HCT116 (cell line): ENCODE data around the gene KDM7A. TPM values are rescaled to one million over a fixed set of nuclear protein-coding genes. Genes with fewer than 3 reads are reported as not detected.

Experiments used
- ATAC-seq: fragments of 200-7000 bp; cut with Tn5 transposase; 2 replicates; pipeline ENCODE4 v1.9.1; 2020; ENCODE audit warnings: mild to moderate bottlenecking, moderate library complexity
- BruUV-seq: library from RNA; stranded (reverse); fragments of 400-500 nt; replicated peaks from 2 replicates; lab custom pipeline; 2021; lab: Mats Ljungman, UMichigan
- CTCF ChIA-PET: fragments of 300-600 bp; sonication (Branson Sonifier 250); formaldehyde crosslinking; loops from one replicate; lab custom pipeline; 2021; ENCODE audit warnings: antibody characterized with exemption; lab: Charles Lee
- POLR2A ChIA-PET: fragments of 300-600, 350-600 bp; sonication (Branson Sonifier 250); formaldehyde crosslinking; loops from one replicate; lab custom pipeline; 2021; ENCODE audit warnings: antibody characterized with exemption; lab: Charles Lee
- RAD21 ChIA-PET, 2 experiments: fragments of 300-600 bp; sonication (Branson Sonifier 250); formaldehyde crosslinking; loops; one replicate each; lab custom pipeline; 2023; ENCODE audit warnings: low total read pairs in 2 of 2; ENCODE audit not compliant: uncharacterized antibody in 2 of 2, unreplicated experiment in 2 of 2, low non-redundant PET in 1 of 2; lab: Charles Lee
- DNase-seq: peaks from one replicate; pipeline ENCODE4 v3.0.0-alpha.2; 2010; ENCODE audit warnings: low read depth, low spot score
- H2AFZ ChIP-seq: fragments of 200-600 bp; shearing (Covaris generic), sonication (generic); 2 replicates; pipeline ENCODE4 v1.6.1; 2017; ENCODE audit warnings: low read depth, mixed run types, mixed read lengths, antibody characterized with exemption, low read length; ENCODE audit not compliant: poor library complexity, severe bottlenecking
- H3K27ac ChIP-seq: 2 replicates; pipeline ENCODE4 v1.5.1; 2012; ENCODE audit warnings: low read depth, low read length
- H3K27me3 ChIP-seq: fragments of 200-600 bp; sonication (generic); 2 replicates; pipeline ENCODE4 v1.6.1; 2016; ENCODE audit warnings: mixed run types, low read length, mixed read lengths; ENCODE audit not compliant: insufficient read depth
- H3K36me3 ChIP-seq, 2 experiments: fragments of 200-500 bp in 1 of 2; fragments of 200-600 bp in 1 of 2; sonication (Bioruptor generic) in 1 of 2; sonication (generic) in 1 of 2; 2 replicates each; pipeline versions ENCODE4 v1.5.1 to v1.6.1; 2014 to 2016; ENCODE audit warnings: low read length in 2 of 2, inconsistent platforms in 1 of 2, mixed read lengths in 1 of 2, mixed run types in 1 of 2; ENCODE audit not compliant: insufficient read depth in 2 of 2, control insufficient read depth in 1 of 2
- H3K4me1 ChIP-seq, 2 experiments: fragments of 200-600 bp in 1 of 2; sonication (generic) in 1 of 2; 2 replicates each; pipeline versions ENCODE4 v1.5.1 to v1.6.1; 2012 to 2017; ENCODE audit warnings: low read length in 2 of 2, inconsistent platforms in 1 of 2, mild to moderate bottlenecking in 1 of 2, mixed read lengths in 1 of 2, mixed run types in 1 of 2, moderate library complexity in 1 of 2; ENCODE audit not compliant: insufficient read depth in 2 of 2, control insufficient read depth in 1 of 2
- H3K4me2 ChIP-seq: fragments of 200-600 bp; sonication (generic); 2 replicates; pipeline ENCODE4 v1.6.1; 2017; ENCODE audit warnings: mixed run types, low read length, mixed read lengths
- H3K4me3 ChIP-seq, 2 experiments: fragments of 200-600 bp in 1 of 2; sonication (generic) in 1 of 2; replicated peaks in 1 of 2; 2 replicates each; pipeline ENCODE4 v1.5.1; 2011 to 2016; ENCODE audit warnings: low read length in 2 of 2, control low read depth in 1 of 2, low read depth in 1 of 2, mild to moderate bottlenecking in 1 of 2, mixed read lengths in 1 of 2, mixed run types in 1 of 2
- H3K79me2 ChIP-seq: fragments of 200-600 bp; sonication (generic); 2 replicates; pipeline ENCODE4 v1.6.1; 2017; ENCODE audit warnings: mild to moderate bottlenecking, mixed run types, low read length, moderate library complexity, mixed read lengths; ENCODE audit not compliant: insufficient read depth
- H3K9ac ChIP-seq: fragments of 200-600 bp; sonication (generic); 2 replicates; pipeline ENCODE4 v1.6.1; 2016; ENCODE audit warnings: low read length, mixed read lengths
- H3K9me2 ChIP-seq: fragments of 200-600 bp; sonication (generic), shearing (Covaris generic); 2 replicates; pipeline ENCODE4 v1.6.1; 2017; ENCODE audit warnings: mixed run types, mild to moderate bottlenecking, moderate library complexity; ENCODE audit not compliant: insufficient read depth
- H3K9me3 ChIP-seq, 2 experiments: fragments of 200-500 bp in 1 of 2; fragments of 200-600 bp in 1 of 2; sonication (Bioruptor generic) in 1 of 2; sonication (generic) in 1 of 2; 2 replicates each; pipeline ENCODE4 v1.6.1; 2014 to 2017; ENCODE audit warnings: low read length in 2 of 2, mixed read lengths in 2 of 2, inconsistent platforms in 1 of 2, low read depth in 1 of 2, mild to moderate bottlenecking in 1 of 2, mixed run types in 1 of 2, moderate library complexity in 1 of 2; ENCODE audit not compliant: control insufficient read depth in 1 of 2, insufficient read depth in 1 of 2
- H4K20me1 ChIP-seq: fragments of 200-600 bp; sonication (generic), shearing (Covaris generic); 2 replicates; pipeline ENCODE4 v1.6.1; 2017; ENCODE audit warnings: mixed run types, mild to moderate bottlenecking, moderate library complexity; ENCODE audit not compliant: insufficient read depth
- ATF3 ChIP-seq: IDR thresholded peaks from 2 replicates; pipeline ENCODE4 v1.6.1; 2012
- CBX3 ChIP-seq: IDR thresholded peaks from 2 replicates; pipeline ENCODE4 v1.6.1; 2012; ENCODE audit warnings: low read depth
- CEBPB ChIP-seq: IDR thresholded peaks from 2 replicates; pipeline ENCODE4 v1.6.1; 2012; ENCODE audit warnings: low read depth
- EGR1 ChIP-seq: IDR thresholded peaks from 2 replicates; pipeline ENCODE4 v1.6.1; 2012; ENCODE audit warnings: low read depth
- ELF1 ChIP-seq: IDR thresholded peaks from 2 replicates; pipeline ENCODE4 v1.6.1; 2012; ENCODE audit warnings: low read depth, borderline replicate concordance
- EZH2 ChIP-seq: fragments of 200-600 bp; sonication (generic); IDR thresholded peaks from 2 replicates; pipeline ENCODE4 v1.6.1; 2017; ENCODE audit warnings: antibody characterized with exemption, mixed run types
- EZH2phosphoT487 ChIP-seq: fragments of 200-600 bp; IDR thresholded peaks from 2 replicates; pipeline ENCODE4 v1.6.1; 2018; ENCODE audit warnings: antibody characterized with exemption, borderline replicate concordance
- FOSL1 ChIP-seq: IDR thresholded peaks from 2 replicates; pipeline ENCODE4 v1.6.1; 2012; ENCODE audit warnings: low read depth
- JUND ChIP-seq: IDR thresholded peaks from 2 replicates; pipeline ENCODE4 v1.6.1; 2012
- MAX ChIP-seq: IDR thresholded peaks from 2 replicates; pipeline ENCODE4 v1.6.1; 2012
- POLR2A ChIP-seq: IDR thresholded peaks from 2 replicates; pipeline ENCODE4 v1.7.0; 2011; ENCODE audit warnings: borderline replicate concordance; ENCODE audit not compliant: insufficient read depth, insufficient read length; ENCODE audit errors: extremely low read depth
- RAD21 ChIP-seq: IDR thresholded peaks from 2 replicates; pipeline ENCODE4 v1.6.1; 2012; ENCODE audit warnings: low read depth, mild to moderate bottlenecking
- REST ChIP-seq: IDR thresholded peaks from 2 replicates; pipeline ENCODE4 v1.6.1; 2012; ENCODE audit warnings: low read depth
- SIN3A ChIP-seq: IDR thresholded peaks from 2 replicates; pipeline ENCODE4 v1.6.1; 2012; ENCODE audit warnings: low read depth
- SP1 ChIP-seq: IDR thresholded peaks from 2 replicates; pipeline ENCODE4 v1.6.1; 2012; ENCODE audit warnings: low read depth
- SRF ChIP-seq: IDR thresholded peaks from 2 replicates; pipeline ENCODE4 v1.6.1; 2012; ENCODE audit warnings: low read depth
- TCF7L2 ChIP-seq: IDR thresholded peaks from 2 replicates; pipeline ENCODE4 v1.7.0; 2011; ENCODE audit warnings: borderline replicate concordance, inconsistent platforms; ENCODE audit not compliant: insufficient read depth, insufficient read length; ENCODE audit errors: extremely low read depth
- YY1 ChIP-seq: IDR thresholded peaks from 2 replicates; pipeline ENCODE4 v1.6.1; 2011; ENCODE audit warnings: low read length, low read depth, moderate library complexity, mild to moderate bottlenecking; ENCODE audit not compliant: insufficient replicate concordance; ENCODE audit errors: extremely low read depth
- ZBTB33 ChIP-seq: IDR thresholded peaks from 2 replicates; pipeline ENCODE4 v1.6.1; 2011; ENCODE audit warnings: mild to moderate bottlenecking, low read length, moderate library complexity; ENCODE audit not compliant: insufficient replicate concordance; ENCODE audit errors: extremely low read depth
- ZFX ChIP-seq: fragments of 450-650 bp; IDR thresholded peaks from 2 replicates; pipeline ENCODE4 v1.6.1; 2017
- intact Hi-C: fragments of 100-400 bp; cut with micrococcal nuclease; formaldehyde crosslinking; loops from 2 replicates; pipeline ENCODE4 v1.10.0; 2022
- total RNA-seq: library from RNA; stranded (reverse); gene quantifications from one replicate; pipeline ENCODE4 v1.2.1, GENCODE V29; 2021; ENCODE audit not compliant: unreplicated experiment

KDM7A gene
- total RNA-seq, 1 experiment from 2014 or later: 11.6 TPM

GRCh38 chr7:140039896-140040295 is 136.9 kb downstream of the KDM7A start:
- H2AFZ ChIP-seq: no peak overlapping the region
- H3K36me3 ChIP-seq: no peaks in the 10 kb centered on the region
- TF ChIP-seq YY1 (no peak), ZBTB33 (no peak), SIN3A (no peak), ZFX (no peak), CEBPB (no peak), ELF1 (no peak), ATF3 (no peak), RAD21 (no peak), REST (no peak), MAX (no peak), CBX3 (no peak), TCF7L2 (no peak), EGR1 (no peak), EZH2 (no peak), FOSL1 (no peak), EZH2phosphoT487 (no peak), SP1 (no peak), SRF (no peak), JUND (no peak), POLR2A (no peak)
- intact Hi-C loops: no loop called here
- H3K27ac ChIP-seq: no peak overlapping the region
- no peaks in the 10 kb centered on the region for H3K27me3 ChIP-seq
- no peaks in the 10 kb centered on the region for H3K79me2 ChIP-seq
- H3K4me2 ChIP-seq: no peak overlapping the region
- peaks cover 2 to 9% of the 10 kb centered on the region in 2 experiments; a peak in 2 of 4 replicates for H3K4me1 ChIP-seq
- no peak for ATAC-seq
- no TSS peak for BruUV-seq
- H4K20me1 ChIP-seq: no peaks in the 10 kb centered on the region
- ChIA-PET RAD21 (no interaction called here), CTCF (no interaction called here), POLR2A (no interaction called here)
- no peak for DNase-seq
- no peaks in the 10 kb centered on the region for H3K9me2 ChIP-seq
- H3K4me3 ChIP-seq: no peak overlapping the region
- H3K9ac ChIP-seq: no peak overlapping the region
- no peaks in the 10 kb centered on the region for H3K9me3 ChIP-seq
